Measurements from ENCODE around the gene HINFP.
"Not testable (repeated sequence)": the region's sequence is repeated elsewhere in the genome, so short reads cannot be mapped to it uniquely, and the experiment has no call there.

The HINFP gene

GRCh38 chr11:119149018-119149785 lies 27.8 kb downstream of the HINFP start, which contains the start of gene ABCG4:
ABCG4 (plus strand) TSS chr11:119149052; CDS start chr11:119149966, 914 bp downstream.
- peak within 1 kb of the TSS in 2 of 21 experiments; percentile 39 to 54 for H3K27ac ChIP-seq
- H3K4me3 ChIP-seq, result peak within 1 kb of the TSS; percentile 38 to 60 (median 46)

GRCh38 chr11:119149786-119150275 lies 28.5 kb downstream of the HINFP start:
- peak overlapping the region; percentile 38 to 60 (median 46) for H3K4me3 ChIP-seq
- peak overlapping the region in 1 of 21 experiments; percentile 54 for H3K27ac ChIP-seq

- H3K27ac ChIP-seq, result no peak overlapping the region
- no peak overlapping the region for H3K4me3 ChIP-seq
These were observed 30.7 kb downstream of the HINFP start for GRCh38 chr11:119152043-119152442.

- no peak overlapping the region for H3K27ac ChIP-seq
- H3K4me3 ChIP-seq, result no peak overlapping the region
These were observed 31.2 kb downstream of the HINFP start for GRCh38 chr11:119152604-119153003.

GRCh38 chr11:119153049-119153818 lies 31.9 kb downstream of the HINFP start:
- H3K4me3 ChIP-seq, result no peak overlapping the region
- no peak overlapping the region for H3K27ac ChIP-seq

GRCh38 chr11:119154178-119154577 lies 32.8 kb downstream of the HINFP start:
- Histone ChIP-seq H3K4me3 (no peak overlapping the region), H3K27ac (no peak overlapping the region)

- no peak overlapping the region for H3K4me3 ChIP-seq
These were observed 34.5 kb downstream of the HINFP start for GRCh38 chr11:119155733-119156492.

GRCh38 chr11:119156496-119156895 lies 35.1 kb downstream of the HINFP start:
- no peak overlapping the region for H3K27ac ChIP-seq
- no peak overlapping the region for H3K4me3 ChIP-seq

More at GRCh38 chr11:119155733-119156492, 34.5 kb downstream of the HINFP start:
- no peak overlapping the region for H3K27ac ChIP-seq

- Histone ChIP-seq H3K27ac (no peak overlapping the region), H3K4me3 (no peak overlapping the region)
These were observed 35.7 kb downstream of the HINFP start for GRCh38 chr11:119157063-119157462.

- H3K4me3 ChIP-seq, result no peak overlapping the region
- no peak overlapping the region for H3K27ac ChIP-seq
These were observed 37.1 kb downstream of the HINFP start for GRCh38 chr11:119158467-119158866.

- Histone ChIP-seq H3K4me3 (no peak overlapping the region), H3K27ac (no peak overlapping the region)
These were observed 38.8 kb downstream of the HINFP start for GRCh38 chr11:119160151-119160550.

GRCh38 chr11:119161871-119162270 lies 40.5 kb downstream of the HINFP start:
- Histone ChIP-seq H3K4me3 (no peak overlapping the region), H3K27ac (no peak overlapping the region)

- H3K27ac ChIP-seq, result peak overlapping the region in 12 of 21 experiments; percentile 15 to 97 (median 54)
- no peak overlapping the region for H3K4me3 ChIP-seq
These were observed 45.1 kb downstream of the HINFP start for GRCh38 chr11:119166368-119167076.

- H3K27ac ChIP-seq, result peak overlapping the region in 15 of 21 experiments; percentile 17 to 98 (median 54)
These were observed 45.7 kb downstream of the HINFP start for GRCh38 chr11:119167077-119167458.

GRCh38 chr11:119167933-119168332 lies 46.6 kb downstream of the HINFP start:
- peak overlapping the region in 19 of 21 experiments; percentile 18 to 99 (median 95) for H3K27ac ChIP-seq

More at GRCh38 chr11:119167077-119167458, 45.7 kb downstream of the HINFP start:
- not testable (repeated sequence) for H3K4me3 ChIP-seq

GRCh38 chr11:119168471-119169281 lies 47.3 kb downstream of the HINFP start, which contains the start of gene NLRX1:
NLRX1 (plus strand) TSS chr11:119168725; CDS start chr11:119171404, 2,679 bp downstream.
- H3K27ac ChIP-seq, result peak within 1 kb of the TSS; percentile 86 to 99 (median 96)
- peak within 1 kb of the TSS; percentile 60 to 97 (median 77) for H3K4me3 ChIP-seq

More at GRCh38 chr11:119167933-119168332, 46.6 kb downstream of the HINFP start:
- H3K4me3 ChIP-seq, result peak overlapping the region in 3 of 7 experiments; percentile 60 to 80 (median 74)

- Histone ChIP-seq H3K4me3 (peak overlapping the region; percentile 60 to 97 (median 77)), H3K27ac (peak overlapping the region; percentile 86 to 99 (median 96))
These were observed 47.9 kb downstream of the HINFP start for GRCh38 chr11:119169282-119169719.

- H3K27ac ChIP-seq, result no peak overlapping the region
- H3K4me3 ChIP-seq, result no peak overlapping the region
These were observed 51.1 kb downstream of the HINFP start for GRCh38 chr11:119172513-119172912.
